Aorta (tissue), 5 donors: ENCODE results near the gene AKT3. TPM values are rescaled to one million over a fixed set of nuclear protein-coding genes. Genes with fewer than 3 reads are reported as not detected.
"Not testable (repeated sequence)": the region's sequence is repeated elsewhere in the genome, so short reads cannot be mapped to it uniquely, and the experiment has no call there.

Experiments
- ATAC-seq: fragments of 200-7000 bp; cut with Tn5 transposase; one replicate; pipeline ENCODE4 v1.9.1; 2022; ENCODE audit warnings: moderate library complexity; ENCODE audit not compliant: low FRiP score
- DNase-seq, 2 donors: peaks; one replicate each; pipeline ENCODE4 v3.0.0-alpha.2; 2020
- H3K27ac ChIP-seq, 2 donors: one replicate each; pipeline ENCODE4 v1.5.1; 2013; ENCODE audit warnings: low read length in 2 of 2, mild to moderate bottlenecking in 2 of 2, moderate library complexity in 2 of 2, control low read depth in 1 of 2, inconsistent platforms in 1 of 2, low read depth in 1 of 2
- H3K27me3 ChIP-seq, 2 donors: one replicate each; pipeline ENCODE4 v1.6.1; 2013; ENCODE audit warnings: control low read depth in 1 of 2, low read length in 1 of 2, mild to moderate bottlenecking in 1 of 2, moderate library complexity in 1 of 2; ENCODE audit not compliant: insufficient read depth in 2 of 2, control insufficient read depth in 1 of 2
- H3K36me3 ChIP-seq, 2 donors: one replicate each; pipeline ENCODE4 v1.6.1; 2013; ENCODE audit warnings: control low read depth in 1 of 2, low read length in 1 of 2, mild to moderate bottlenecking in 1 of 2; ENCODE audit not compliant: insufficient read depth in 2 of 2, control insufficient read depth in 1 of 2
- H3K4me1 ChIP-seq, 2 donors: one replicate each; pipeline ENCODE4 v1.6.1; 2013; ENCODE audit warnings: low read length in 2 of 2, control low read depth in 1 of 2, mild to moderate bottlenecking in 1 of 2, moderate library complexity in 1 of 2; ENCODE audit not compliant: insufficient read depth in 2 of 2, control insufficient read depth in 1 of 2
- H3K4me3 ChIP-seq, 2 donors: one replicate each; pipeline ENCODE4 v1.5.1; 2013; ENCODE audit warnings: low read length in 2 of 2, control low read depth in 1 of 2, mild to moderate bottlenecking in 1 of 2
- H3K9me3 ChIP-seq: one replicate; pipeline ENCODE4 v1.6.1; 2013; ENCODE audit warnings: mild to moderate bottlenecking, low read length; ENCODE audit not compliant: control insufficient read depth
- WGBS, 2 donors: extraction: QIAGEN DNeasy Blood & Tissue Kit; methylation state at CpG; one replicate each; pipeline ENCODE4 v1.1.7; 2013; 5-methylcytosine and 5-hydroxymethylcytosine counted together
- intact Hi-C, 2 donors: fragments of 100-400 bp; cut with DNase I; formaldehyde crosslinking; loops; one replicate each; pipeline versions ENCODE4 v1.14.2 to v1.15.0; 2022
- polyA plus RNA-seq, 2 donors: library from polyadenylated mRNA; stranded (reverse); fragments of 200-250 nt; gene quantifications; one replicate each; pipeline ENCODE4 v1.2.3, GENCODE V29; 2013
- total RNA-seq, 2 donors: library from RNA; stranded (reverse); fragmentation: NEBNext Ultra II Directional; extraction: Animal tissue kit (Norgen Biotek cat#: 25700); gene quantifications; one replicate each; pipeline ENCODE4 v1.2.1, GENCODE V29; 2021
- donor health status: healthy with polysubstance abuse.
- donor health status: Bipolar disorder and iron deficiency.
- donor health status: DM: no; HTN: no; CAD: no.
- donor health status: DM: no; HTN: no; CAD: no.
- donor health status: DM: yes; HTN: yes; CAD: no.

AKT3 gene
- total and polyA plus RNA-seq, 4 donors, result 18.6 to 177 (median 104) TPM

GRCh38 chr1:243598433-243598832, 251.6 kb downstream of the AKT3 start:
- H3K9me3 ChIP-seq, result no peaks in the 10 kb centered on the region
- ATAC-seq (no peak), DNase-seq (no peak)
- peaks cover 0 to 4% of the 10 kb centered on the region in 2 donors for H3K4me1 ChIP-seq
- no peaks in the 10 kb centered on the region for H3K27me3 ChIP-seq
- intact Hi-C loops, result loop anchor here in 1 of 2 donors (5.0 kb wide), 1 partner anchor 329 kb away; no protein-coding TSS in a partner anchor
- WGBS, 2 donors, result 32 to 47% methylated on average over 2 of the region's 2 CpGs
- H3K27ac ChIP-seq, result no peak overlapping the region
- no peak overlapping the region for H3K4me3 ChIP-seq
- H3K36me3 ChIP-seq, result no peaks in the 10 kb centered on the region

GRCh38 chr1:243597383-243597782, 252.7 kb downstream of the AKT3 start:
- ATAC-seq (no peak), DNase-seq (no peak)
- Histone ChIP-seq H3K27me3 (no peaks in the 10 kb centered on the region), H3K4me1 (no peaks in the 10 kb centered on the region), H3K4me3 (no peak overlapping the region), H3K36me3 (no peaks in the 10 kb centered on the region), H3K9me3 (no peaks in the 10 kb centered on the region), H3K27ac (no peak overlapping the region)
- 76 to 90% methylated on average over 3 of the region's 3 CpGs for WGBS, 2 donors
- intact Hi-C loops, result loop anchor here in 1 of 2 donors (5.0 kb wide), 1 partner anchor 330 kb away; no protein-coding TSS in a partner anchor

GRCh38 chr1:243596431-243597062, 253.5 kb downstream of the AKT3 start:
- Histone ChIP-seq H3K9me3 (no peaks in the 10 kb centered on the region), H3K27ac (no peak overlapping the region), H3K4me3 (no peak overlapping the region), H3K4me1 (no peaks in the 10 kb centered on the region), H3K36me3 (no peaks in the 10 kb centered on the region), H3K27me3 (no peaks in the 10 kb centered on the region)
- 83 to 84% methylated on average over 6 of the region's 6 CpGs for WGBS, 2 donors
- ATAC-seq (no peak), DNase-seq (no peak)
- intact Hi-C loops, result loop anchor here in 1 of 2 donors (5.0 kb wide), 1 partner anchor 331 kb away; no protein-coding TSS in a partner anchor

GRCh38 chr1:243595527-243596210, 254.4 kb downstream of the AKT3 start:
- intact Hi-C loops, result loop anchor here in 1 of 2 donors (5.0 kb wide), 1 partner anchor 332 kb away; no protein-coding TSS in a partner anchor
- no peak overlapping the region for H3K4me3 ChIP-seq
- no peaks in the 10 kb centered on the region for H3K4me1 ChIP-seq
- H3K27ac ChIP-seq, result no peak overlapping the region
- DNase-seq (no peak), ATAC-seq (no peak)
- no peaks in the 10 kb centered on the region for H3K27me3 ChIP-seq
- H3K36me3 ChIP-seq, result no peaks in the 10 kb centered on the region
- WGBS, 2 donors, result 86 to 91% methylated on average over 7 of the region's 7 CpGs
- H3K9me3 ChIP-seq, result no peaks in the 10 kb centered on the region

- H3K27me3 ChIP-seq, result no peaks in the 10 kb centered on the region
- intact Hi-C loops, result no loop called here
- DNase-seq (no peak), ATAC-seq (no peak)
- no peak overlapping the region for H3K4me3 ChIP-seq
- H3K36me3 ChIP-seq, result no peaks in the 10 kb centered on the region
- H3K9me3 ChIP-seq, result no peaks in the 10 kb centered on the region
- no peak overlapping the region for H3K27ac ChIP-seq
- 97% methylated on average over 2 of the region's 2 CpGs for WGBS, 2 donors
- no peaks in the 10 kb centered on the region for H3K4me1 ChIP-seq
Measured at GRCh38 chr1:243594455-243594854, 255.6 kb downstream of the AKT3 start.

- ATAC-seq, H3K36me3 ChIP-seq, intact Hi-C loops, H3K27ac ChIP-seq, H3K27me3 ChIP-seq, H3K9me3 ChIP-seq, DNase-seq, H3K4me3 ChIP-seq, H3K4me1 ChIP-seq: not testable (repeated sequence)
- WGBS, 2 donors, result 92 to 94% methylated on average over 3 of the region's 3 CpGs
Measured at GRCh38 chr1:243589286-243589685, 260.8 kb downstream of the AKT3 start.

GRCh38 chr1:243587823-243588560, 262.1 kb downstream of the AKT3 start:
- no peaks in the 10 kb centered on the region for H3K9me3 ChIP-seq
- DNase-seq (no peak), ATAC-seq (no peak)
- no peak overlapping the region for H3K27ac ChIP-seq
- intact Hi-C loops, result no loop called here
- 92 to 93% methylated on average over 4 of the region's 4 CpGs for WGBS, 2 donors
- H3K4me1 ChIP-seq, result no peaks in the 10 kb centered on the region
- no peak overlapping the region for H3K4me3 ChIP-seq
- H3K36me3 ChIP-seq, result no peaks in the 10 kb centered on the region
- H3K27me3 ChIP-seq, result no peaks in the 10 kb centered on the region

- Histone ChIP-seq H3K27me3 (no peaks in the 10 kb centered on the region), H3K4me1 (no peaks in the 10 kb centered on the region), H3K9me3 (no peaks in the 10 kb centered on the region), H3K36me3 (no peaks in the 10 kb centered on the region), H3K4me3 (no peak overlapping the region), H3K27ac (no peak overlapping the region)
- DNase-seq (no peak), ATAC-seq (no peak)
- intact Hi-C loops, result no loop called here
- 94% methylated on average over 12 of the region's 12 CpGs for WGBS, 2 donors
Measured at GRCh38 chr1:243587285-243587684, 262.8 kb downstream of the AKT3 start.
